Mesothelial cell of epicardium (in vitro differentiated cells): Measurements from ENCODE around the gene ZNF710. TPM values are rescaled to one million over a fixed set of nuclear protein-coding genes. Genes with fewer than 3 reads are reported as not detected.

Experiments used
- DNase-seq, 2 experiments: peaks; one replicate each; pipeline ENCODE4 v3.0.0; 2021; ENCODE audit warnings: low spot score in 2 of 2; ENCODE audit not compliant: unreplicated experiment in 2 of 2
- H3K27ac Mint-ChIP-seq: 2 replicates; pipeline ENCODE4 v1.8.0; 2021; ENCODE audit warnings: mixed read lengths
- H3K27me3 Mint-ChIP-seq: 2 replicates; pipeline ENCODE4 v1.8.0; 2021; ENCODE audit warnings: low read depth, mixed read lengths
- H3K36me3 Mint-ChIP-seq: 2 replicates; pipeline ENCODE4 v1.8.0; 2021; ENCODE audit warnings: mixed read lengths
- H3K4me1 Mint-ChIP-seq: 2 replicates; pipeline ENCODE4 v1.8.0; 2021; ENCODE audit warnings: mixed read lengths
- H3K4me3 Mint-ChIP-seq: 2 replicates; pipeline ENCODE4 v1.8.0; 2021; ENCODE audit warnings: mild to moderate bottlenecking, moderate library complexity, mixed read lengths
- H3K9me3 Mint-ChIP-seq: 2 replicates; pipeline ENCODE4 v1.8.0; 2021; ENCODE audit warnings: mixed read lengths
- CTCF ChIP-seq: fragments of 200-600 bp; sonication (generic); IDR thresholded peaks from one replicate; pipeline ENCODE4 v1.5.0; 2021; ENCODE audit warnings: antibody characterized with exemption; ENCODE audit not compliant: unreplicated experiment
- total RNA-seq: library from RNA; stranded (reverse); gene quantifications from 3 replicates; pipeline ENCODE4 v1.2.1, GENCODE V29; 2021

The ZNF710 gene
- total RNA-seq, 1 donor from 2014 or later: 30.4 TPM

GRCh38 chr15:90035095-90035839, 34.1 kb downstream of the ZNF710 start:
- TF ChIP-seq CTCF: no peak
- Mint-ChIP-seq H3K4me3 (no peak overlapping the region), H3K4me1 (peaks cover 52% of the 10 kb centered on the region), H3K27ac (peak overlapping the region; percentile 78), H3K36me3 (no peaks in the 10 kb centered on the region), H3K27me3 (no peaks in the 10 kb centered on the region), H3K9me3 (no peaks in the 10 kb centered on the region)
- no peak for DNase-seq

- peak overlapping the region; percentile 78 for H3K27ac Mint-ChIP-seq
- DNase-seq: no peak
- H3K27me3 Mint-ChIP-seq: no peaks in the 10 kb centered on the region
- TF ChIP-seq CTCF: no peak
- no peak overlapping the region for H3K4me3 Mint-ChIP-seq
- H3K9me3 Mint-ChIP-seq: no peaks in the 10 kb centered on the region
- peaks cover 58% of the 10 kb centered on the region for H3K4me1 Mint-ChIP-seq
- no peaks in the 10 kb centered on the region for H3K36me3 Mint-ChIP-seq
Observed at GRCh38 chr15:90035840-90036230, 34.7 kb downstream of the ZNF710 start.

GRCh38 chr15:90036343-90036742, 35.2 kb downstream of the ZNF710 start:
- TF ChIP-seq CTCF: no peak
- Mint-ChIP-seq H3K4me1 (peaks cover 61% of the 10 kb centered on the region), H3K4me3 (no peak overlapping the region), H3K27me3 (no peaks in the 10 kb centered on the region), H3K9me3 (no peaks in the 10 kb centered on the region), H3K27ac (peak overlapping the region; percentile 41), H3K36me3 (no peaks in the 10 kb centered on the region)
- DNase-seq: no peak

- no peaks in the 10 kb centered on the region for H3K27me3 Mint-ChIP-seq
- no peaks in the 10 kb centered on the region for H3K36me3 Mint-ChIP-seq
- no peak overlapping the region for H3K4me3 Mint-ChIP-seq
- H3K27ac Mint-ChIP-seq: no peak overlapping the region
- no peak for DNase-seq
- peaks cover 64% of the 10 kb centered on the region for H3K4me1 Mint-ChIP-seq
- no peaks in the 10 kb centered on the region for H3K9me3 Mint-ChIP-seq
- no peak for TF ChIP-seq CTCF
Observed at GRCh38 chr15:90036806-90037510, 35.8 kb downstream of the ZNF710 start.

- no peak overlapping the region for H3K4me3 Mint-ChIP-seq
- no peak for DNase-seq
- peaks cover 64% of the 10 kb centered on the region for H3K4me1 Mint-ChIP-seq
- H3K27ac Mint-ChIP-seq: peak overlapping the region; percentile 56
- no peaks in the 10 kb centered on the region for H3K27me3 Mint-ChIP-seq
- no peak for TF ChIP-seq CTCF
- H3K36me3 Mint-ChIP-seq: no peaks in the 10 kb centered on the region
- H3K9me3 Mint-ChIP-seq: no peaks in the 10 kb centered on the region
Observed at GRCh38 chr15:90037511-90037860, 36.4 kb downstream of the ZNF710 start.
